Globus pallidus (tissue), 1 donor: ENCODE results near the gene GABRQ.

ENCODE experiments used
- DNase-seq: peaks from one replicate; pipeline ENCODE4 v3.0.0-alpha.2; 2015; ENCODE audit warnings: low spot score

The GABRQ gene

DNA sequence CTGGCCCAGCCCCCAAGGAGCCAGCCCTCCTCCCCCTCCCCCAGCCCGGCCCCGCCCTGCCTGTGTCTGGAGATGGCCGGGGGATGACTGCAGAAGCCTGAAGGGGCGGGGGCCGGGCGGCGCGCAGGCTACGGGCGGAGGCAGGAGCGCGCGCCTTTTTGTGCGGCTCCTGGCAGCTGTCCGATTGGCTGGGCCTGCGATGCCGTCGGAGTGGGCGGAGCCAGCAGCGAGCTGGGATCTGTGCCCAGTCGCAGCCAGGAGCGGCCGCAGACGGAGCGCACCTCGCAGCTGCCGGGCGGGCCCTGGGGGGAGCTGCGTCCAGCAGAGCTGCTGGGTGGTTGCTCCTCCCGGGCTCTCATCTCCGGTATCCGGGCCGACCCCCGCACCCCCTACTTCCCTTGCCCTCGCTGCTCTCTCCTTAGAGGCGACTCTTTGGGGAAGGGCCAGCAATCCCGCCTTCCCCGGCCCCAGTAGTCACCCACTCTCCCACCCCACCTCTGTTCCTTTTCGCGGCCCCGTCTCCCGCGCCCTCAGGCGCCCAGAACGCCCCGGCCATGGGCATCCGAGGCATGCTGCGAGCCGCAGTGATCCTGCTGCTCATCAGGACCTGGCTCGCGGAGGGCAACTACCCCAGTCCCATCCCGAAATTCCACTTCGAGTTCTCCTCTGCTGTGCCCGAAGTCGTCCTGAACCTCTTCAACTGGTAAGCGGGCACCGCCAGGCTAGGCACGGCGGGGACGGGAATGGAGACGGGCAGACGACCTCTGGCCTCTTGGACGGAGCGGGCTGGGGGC is at the start of gene GABRQ:
Gene GABRQ, plus strand, starts transcription at position 247 of the 794 bp plus-strand sequence. Its CDS starts 308 bp downstream, at position 555.
- peak; percentile 16 for DNase-seq

DNA sequence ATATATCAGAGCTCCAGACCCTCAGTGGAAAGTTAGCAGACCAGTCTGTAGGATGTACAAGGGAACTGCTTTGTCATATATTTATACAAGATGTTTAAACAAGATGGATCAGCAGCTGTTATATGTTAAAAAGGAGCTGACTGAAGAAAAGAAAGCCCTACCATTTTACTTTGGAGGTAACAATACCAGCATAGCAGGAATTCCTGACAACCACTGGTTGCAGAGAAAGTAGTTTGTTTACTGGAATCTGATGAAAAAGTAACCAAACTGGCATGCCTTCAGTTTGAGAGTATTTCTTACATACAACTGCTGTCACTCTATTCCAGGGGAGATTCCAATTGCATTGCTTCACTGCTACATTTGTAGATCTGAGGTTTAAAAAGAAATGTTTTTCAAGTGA is 49.5 kb upstream of the GABRQ start:
- DNase-seq: no peak

- peak; percentile 33 for DNase-seq
Observed at GRCh38 chrX:152600853-152601633, 36.7 kb upstream of the GABRQ start.

DNA sequence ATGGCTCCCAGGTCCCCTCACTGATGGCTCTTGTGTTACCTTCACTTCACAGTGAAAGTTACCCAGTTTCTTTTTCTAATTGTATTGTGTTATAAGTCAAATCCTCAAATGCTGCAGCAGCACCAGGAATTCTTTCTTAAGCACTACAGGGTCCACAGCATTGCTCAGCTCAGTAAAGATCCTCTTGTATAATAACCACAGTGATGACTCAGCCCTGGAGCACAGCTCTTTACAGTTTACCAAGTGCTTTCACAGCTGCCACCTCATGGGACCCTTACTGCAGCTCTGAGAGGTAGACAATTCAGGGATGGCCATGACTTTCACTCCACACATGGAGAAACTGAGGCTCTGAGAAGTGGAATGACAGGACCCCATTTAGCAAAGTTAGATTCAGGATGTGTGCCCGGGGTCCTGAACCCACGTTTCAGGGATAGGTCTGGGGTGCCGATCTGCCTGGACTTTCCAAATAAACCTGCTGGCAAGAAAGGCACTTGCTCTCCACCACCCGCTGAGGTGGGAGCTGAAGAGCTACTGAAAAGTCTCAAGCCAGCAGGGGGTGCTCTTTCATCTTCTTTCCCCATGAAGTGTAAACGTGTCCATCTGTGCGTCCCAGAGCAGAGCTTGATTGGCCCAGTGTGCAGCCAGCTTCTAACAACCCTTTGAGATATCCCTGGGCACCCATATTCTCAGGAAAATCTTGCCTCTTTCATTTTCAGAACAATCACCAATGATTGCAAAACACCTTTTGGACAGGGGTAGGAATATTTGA is 35.7 kb upstream of the GABRQ start:
- no peak for DNase-seq

GRCh38 chrX:152614791-152615190 is 22.9 kb upstream of the GABRQ start:
- DNase-seq: no peak

- DNase-seq: no peak
Observed at GRCh38 chrX:152619897-152620296, 17.8 kb upstream of the GABRQ start.

- peak; percentile 10 for DNase-seq
Observed at GRCh38 chrX:152632445-152633097, 5.1 kb upstream of the GABRQ start.

DNA sequence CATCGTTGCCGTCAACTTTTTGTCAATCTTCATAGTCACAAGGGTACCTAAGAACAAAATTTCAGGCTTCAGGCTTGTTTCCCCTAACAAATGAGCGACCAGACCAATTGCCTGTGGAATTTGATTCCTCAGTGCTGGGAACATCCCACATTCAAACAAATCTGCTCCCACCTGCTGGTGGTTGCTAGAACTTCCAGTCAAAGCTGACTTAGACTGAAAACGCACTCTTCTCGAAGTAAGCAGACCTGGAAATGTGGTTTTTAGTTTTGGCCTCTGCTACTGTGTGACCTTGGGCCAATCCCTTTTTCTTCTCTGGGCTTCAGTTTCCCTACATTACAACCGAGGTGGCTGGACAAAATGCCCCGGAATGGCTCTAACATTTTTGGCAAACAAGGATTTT is 1.8 kb upstream of the GABRQ start:
- peak; percentile 21 for DNase-seq

GRCh38 chrX:152638443-152638904 is 779 bp downstream of the GABRQ start:
- DNase-seq: no peak

- no peak for DNase-seq
Observed at GRCh38 chrX:152639426-152639825, 1.7 kb downstream of the GABRQ start.

DNA sequence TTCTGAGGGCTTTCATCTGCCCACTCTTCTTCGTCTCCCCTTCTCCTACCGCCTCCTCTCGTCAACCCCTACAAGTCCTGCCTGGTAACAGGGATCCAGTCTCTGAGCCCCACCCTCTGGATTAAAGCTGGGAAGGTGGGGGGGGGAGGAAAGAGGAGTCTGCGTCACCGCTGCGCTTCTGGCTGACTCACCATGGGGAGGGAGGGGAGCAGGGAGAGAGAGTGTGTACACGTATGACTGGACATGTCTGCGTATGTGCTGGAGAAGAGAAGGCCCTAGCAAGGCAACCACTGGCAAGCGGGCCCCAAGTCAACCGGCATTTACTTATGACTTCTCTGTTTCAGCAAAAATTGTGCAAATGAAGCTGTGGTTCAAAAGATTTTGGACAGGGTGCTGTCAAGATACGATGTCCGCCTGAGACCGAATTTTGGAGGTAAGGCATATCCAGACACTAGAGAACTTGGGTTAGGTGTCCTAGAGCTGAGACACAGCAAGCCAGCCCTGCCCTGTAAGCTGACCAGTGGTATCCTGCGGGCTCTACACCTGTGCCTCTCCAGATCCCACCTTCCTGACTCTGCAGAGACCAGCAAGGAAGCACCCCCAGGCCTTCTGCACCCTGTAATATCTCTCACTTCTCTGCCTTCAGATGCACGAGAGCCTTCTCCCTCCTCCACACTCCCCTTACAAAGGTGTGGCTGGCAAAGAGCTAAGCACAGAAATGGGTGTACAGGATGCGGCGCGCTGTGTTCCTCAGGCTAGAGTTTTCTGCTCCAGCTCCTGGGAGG is 2.5 kb downstream of the GABRQ start:
- DNase-seq: no peak

DNA sequence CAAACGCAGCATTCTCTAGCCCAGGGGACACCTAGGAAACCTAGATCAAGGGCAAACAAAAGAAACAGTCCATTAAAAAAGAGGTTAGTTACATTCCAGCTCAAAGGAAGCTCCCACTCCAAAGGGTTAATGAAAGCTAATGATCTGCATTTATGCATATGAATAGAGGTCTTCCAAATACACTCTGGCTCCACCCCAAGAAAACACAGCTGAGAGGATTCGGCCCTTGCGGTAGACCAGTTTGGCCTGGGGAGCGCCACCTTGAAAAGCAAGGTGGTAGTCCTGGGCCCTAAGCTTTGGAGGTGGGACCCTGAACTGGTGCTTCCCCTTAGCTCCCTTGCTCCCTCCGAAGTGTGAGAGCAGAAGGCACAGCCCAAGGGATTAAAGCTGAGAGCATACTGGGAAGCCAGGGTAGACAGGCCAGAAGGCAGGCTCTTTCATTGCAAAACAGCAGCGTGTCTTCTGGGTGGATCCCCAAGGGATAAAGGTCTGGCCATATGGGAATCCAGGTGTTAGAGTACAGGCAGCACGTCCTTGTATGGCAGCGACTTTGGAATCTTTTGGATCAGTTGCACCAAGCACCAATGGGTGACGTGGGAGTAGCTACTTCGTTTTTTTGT is 3.7 kb downstream of the GABRQ start:
- DNase-seq: no peak

DNA sequence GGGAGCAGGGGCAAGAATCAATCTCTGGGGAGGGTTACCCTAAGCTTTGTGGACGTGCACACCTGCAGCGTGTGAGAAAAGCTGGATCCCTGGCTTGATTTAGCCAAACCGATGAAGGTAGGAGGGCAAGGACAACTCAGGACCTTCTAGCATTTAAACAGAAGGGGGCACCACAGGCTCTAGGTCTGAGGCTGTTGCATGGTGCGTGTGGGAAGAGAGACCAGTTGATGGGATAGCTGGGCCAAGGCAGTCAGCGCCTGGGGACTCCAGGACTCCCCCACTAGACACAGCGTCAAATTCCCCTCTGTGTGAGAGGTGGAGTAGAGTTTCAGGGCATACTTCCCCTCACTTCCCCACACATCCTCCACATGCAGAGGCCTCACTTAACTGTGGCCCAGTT is 4.3 kb downstream of the GABRQ start:
- peak; percentile 49 for DNase-seq

DNA sequence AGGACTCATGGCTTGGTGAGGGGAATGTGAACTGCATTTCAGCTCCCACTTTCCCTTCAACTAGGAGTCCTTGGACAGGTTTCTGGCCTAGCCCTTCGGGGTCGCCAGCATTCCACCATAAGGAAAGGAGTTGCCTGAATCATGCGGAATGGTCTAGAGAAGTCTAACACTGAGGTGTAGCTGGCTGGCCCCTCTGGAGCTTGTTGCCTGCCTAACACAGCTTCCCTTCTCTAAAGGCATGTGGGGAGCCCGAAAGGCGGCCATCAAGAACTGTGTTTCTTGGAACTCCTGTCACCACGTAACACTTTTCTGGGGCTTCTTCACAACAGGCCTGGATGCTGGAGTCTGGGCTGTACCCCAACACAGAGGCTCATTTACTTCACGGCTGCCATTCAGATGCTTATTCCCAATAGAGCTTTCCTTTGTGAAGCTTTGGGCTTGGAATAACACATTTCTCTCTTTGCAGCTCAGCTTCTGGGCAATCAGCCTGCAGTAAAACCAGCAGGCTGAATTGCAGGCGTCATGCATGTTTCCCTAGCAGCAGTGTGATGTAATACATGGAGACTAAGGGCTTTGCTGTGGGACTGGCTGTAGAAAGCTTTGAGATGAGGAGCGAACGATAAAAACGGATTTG is 5.4 kb downstream of the GABRQ start:
- DNase-seq: peak; percentile 73

GRCh38 chrX:152646961-152647360 is 9.3 kb downstream of the GABRQ start:
- no peak for DNase-seq

DNA sequence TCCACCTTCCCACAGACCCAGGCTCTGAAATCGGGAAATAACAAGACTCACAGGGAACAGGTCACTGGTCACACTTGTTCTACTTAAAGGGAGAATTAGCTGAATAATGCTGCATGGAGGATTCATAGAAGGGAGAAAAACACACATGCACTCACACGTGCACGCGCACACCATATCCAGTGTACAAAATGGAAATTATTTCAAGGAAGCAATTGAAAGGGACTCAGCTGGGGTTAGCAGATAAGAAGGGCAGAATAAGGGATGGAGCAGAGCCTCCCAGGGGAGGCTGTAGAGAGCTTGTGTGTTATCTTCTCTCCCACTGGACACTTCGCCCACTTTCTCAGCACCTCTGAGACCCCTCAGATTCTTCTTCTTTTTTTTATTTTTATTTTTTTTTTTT is 10.3 kb downstream of the GABRQ start:
- no peak for DNase-seq

GRCh38 chrX:152652060-152652459 is 14.4 kb downstream of the GABRQ start:
- no peak for DNase-seq

GRCh38 chrX:152652467-152652866 is 14.8 kb downstream of the GABRQ start:
- DNase-seq: no peak

DNA sequence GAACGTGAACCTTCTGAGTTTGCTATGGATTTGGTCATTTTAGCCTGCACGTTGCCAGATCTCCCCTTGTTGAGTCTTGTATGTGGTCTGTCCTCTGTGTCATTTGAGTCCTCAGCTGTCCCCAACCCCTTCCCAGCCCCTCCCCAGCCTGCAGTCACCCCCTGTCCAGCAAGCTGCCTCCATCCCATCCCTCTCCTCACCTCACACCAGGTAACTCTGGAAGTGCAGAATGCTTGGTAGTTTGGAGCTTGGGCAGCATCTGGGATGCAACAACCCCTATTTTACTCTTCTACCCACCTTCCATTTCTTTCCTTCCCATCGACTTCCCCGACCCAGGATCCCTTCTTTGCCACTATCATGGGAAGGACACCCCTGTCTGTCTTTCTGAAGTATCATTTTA is 18.4 kb downstream of the GABRQ start:
- no peak for DNase-seq

GRCh38 chrX:152656890-152657289 is 19.2 kb downstream of the GABRQ start:
- DNase-seq: no peak
